ENCODE results near the gene PTPRN2. TPM values are rescaled to one million over a fixed set of nuclear protein-coding genes. Genes with fewer than 3 reads are reported as not detected.

PTPRN2 gene
- polyA plus RNA-seq, 1 experiment: 0.02 TPM

GRCh38 chr7:158186864-158187693 lies 400.5 kb downstream of the PTPRN2 start:
- no peak overlapping the region for H3K27ac ChIP-seq (ENCODE audit: low read depth, low read length)
- POLR2A ChIA-PET: interaction anchor here (0.6 kb wide), 1 partner anchor 59 kb away, joined by 4 read pairs; no protein-coding TSS in a partner anchor
- peaks cover 68% of the 10 kb centered on the region for H3K9me3 ChIP-seq (ENCODE audit: control insufficient read depth, insufficient read depth, low read length)
- no peak for DNase-seq (ENCODE audit: low read depth, low spot score)
- H3K4me3 ChIP-seq (ENCODE audit: low read depth, low read length): no peak overlapping the region
- H3K27me3 ChIP-seq (ENCODE audit: control insufficient read depth, insufficient read depth, low read length): no peaks in the 10 kb centered on the region
- CTCF ChIA-PET: no interaction called here
- TF ChIP-seq CTCF (IDR thresholded peaks at IDR 0.05; ENCODE audit: low read depth, low read length): no peak

GRCh38 chr7:158186406-158186805 lies 401.2 kb downstream of the PTPRN2 start:
- ChIA-PET CTCF (no interaction called here), POLR2A (no interaction called here)
- H3K4me3 ChIP-seq (ENCODE audit: low read depth, low read length): no peak overlapping the region
- DNase-seq (ENCODE audit: low read depth, low spot score): no peak
- TF ChIP-seq CTCF (IDR thresholded peaks at IDR 0.05; ENCODE audit: low read depth, low read length): no peak
- no peak overlapping the region for H3K27ac ChIP-seq (ENCODE audit: low read depth, low read length)
- H3K9me3 ChIP-seq (ENCODE audit: control insufficient read depth, insufficient read depth, low read length): peaks cover 61% of the 10 kb centered on the region
- H3K27me3 ChIP-seq (ENCODE audit: control insufficient read depth, insufficient read depth, low read length): no peaks in the 10 kb centered on the region

GRCh38 chr7:158185653-158186052 lies 402.0 kb downstream of the PTPRN2 start:
- CTCF ChIA-PET: no interaction called here
- DNase-seq (ENCODE audit: low read depth, low spot score): no peak
- POLR2A ChIA-PET: no interaction called here
- no peak for TF ChIP-seq CTCF (IDR thresholded peaks at IDR 0.05; ENCODE audit: low read depth, low read length)
- Histone ChIP-seq H3K27ac (ENCODE audit: low read depth, low read length) (no peak overlapping the region), H3K9me3 (ENCODE audit: control insufficient read depth, insufficient read depth, low read length) (peaks cover 54% of the 10 kb centered on the region), H3K4me3 (ENCODE audit: low read depth, low read length) (no peak overlapping the region), H3K27me3 (ENCODE audit: control insufficient read depth, insufficient read depth, low read length) (no peaks in the 10 kb centered on the region)

GRCh38 chr7:158183431-158183830 lies 404.2 kb downstream of the PTPRN2 start:
- TF ChIP-seq CTCF (IDR thresholded peaks at IDR 0.05; ENCODE audit: low read depth, low read length): no peak
- CTCF ChIA-PET: no interaction called here
- POLR2A ChIA-PET: no interaction called here
- no peaks in the 10 kb centered on the region for H3K27me3 ChIP-seq (ENCODE audit: control insufficient read depth, insufficient read depth, low read length)
- no peak for DNase-seq (ENCODE audit: low read depth, low spot score)
- no peak overlapping the region for H3K4me3 ChIP-seq (ENCODE audit: low read depth, low read length)
- no peak overlapping the region for H3K27ac ChIP-seq (ENCODE audit: low read depth, low read length)
- H3K9me3 ChIP-seq (ENCODE audit: control insufficient read depth, insufficient read depth, low read length): peaks cover 38% of the 10 kb centered on the region

- no peak for TF ChIP-seq CTCF (IDR thresholded peaks at IDR 0.05; ENCODE audit: low read depth, low read length)
- ChIA-PET CTCF (no interaction called here), POLR2A (no interaction called here)
- Histone ChIP-seq H3K9me3 (ENCODE audit: control insufficient read depth, insufficient read depth, low read length) (peaks cover 49% of the 10 kb centered on the region), H3K27me3 (ENCODE audit: control insufficient read depth, insufficient read depth, low read length) (no peaks in the 10 kb centered on the region), H3K4me3 (ENCODE audit: low read depth, low read length) (no peak overlapping the region), H3K27ac (ENCODE audit: low read depth, low read length) (no peak overlapping the region)
- no peak for DNase-seq (ENCODE audit: low read depth, low spot score)
Observed at GRCh38 chr7:158176561-158177173, 411.0 kb downstream of the PTPRN2 start.
